Fibroblast of mammary gland (primary cell): ENCODE measurements around the gene CERS3.

Experiments
- DNase-seq: peaks from one replicate; pipeline ENCODE4 v3.0.0-alpha.2; 2010; ENCODE audit warnings: low read depth
- H3K4me3 ChIP-seq: 2 replicates; pipeline ENCODE4 v1.5.1; 2011; ENCODE audit warnings: low read depth, mild to moderate bottlenecking, low read length, moderate library complexity; ENCODE audit not compliant: control insufficient read depth
- TF ChIP-seq, protein P1 (sequence below): conservative IDR thresholded peaks from 2 replicates; pipeline ENCODE4 v1.5.1; 2011; ENCODE audit warnings: low read depth, low read length, inconsistent platforms; ENCODE audit not compliant: control insufficient read depth, insufficient read depth

CERS3 gene

DNA sequence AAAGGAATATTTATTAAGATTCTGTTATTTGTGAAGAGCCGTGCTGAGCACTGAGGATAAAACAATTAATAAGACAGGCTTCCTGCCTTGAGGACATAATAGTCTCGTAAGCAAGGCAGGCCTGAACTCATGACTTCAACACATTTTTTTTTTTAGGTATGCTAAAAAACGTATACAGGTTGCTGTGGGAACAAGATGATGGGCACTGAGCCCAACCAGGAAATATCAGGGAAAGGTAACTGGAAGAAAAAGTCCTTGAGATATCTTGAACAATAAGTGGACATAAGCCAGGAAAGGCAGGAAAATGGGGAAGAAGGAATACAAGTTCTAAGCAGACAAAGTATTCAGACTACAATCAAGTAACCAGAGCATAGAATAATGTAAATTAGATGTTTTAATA lies 26.1 kb downstream of the CERS3 start:
- TF ChIP-seq, protein P1, sequence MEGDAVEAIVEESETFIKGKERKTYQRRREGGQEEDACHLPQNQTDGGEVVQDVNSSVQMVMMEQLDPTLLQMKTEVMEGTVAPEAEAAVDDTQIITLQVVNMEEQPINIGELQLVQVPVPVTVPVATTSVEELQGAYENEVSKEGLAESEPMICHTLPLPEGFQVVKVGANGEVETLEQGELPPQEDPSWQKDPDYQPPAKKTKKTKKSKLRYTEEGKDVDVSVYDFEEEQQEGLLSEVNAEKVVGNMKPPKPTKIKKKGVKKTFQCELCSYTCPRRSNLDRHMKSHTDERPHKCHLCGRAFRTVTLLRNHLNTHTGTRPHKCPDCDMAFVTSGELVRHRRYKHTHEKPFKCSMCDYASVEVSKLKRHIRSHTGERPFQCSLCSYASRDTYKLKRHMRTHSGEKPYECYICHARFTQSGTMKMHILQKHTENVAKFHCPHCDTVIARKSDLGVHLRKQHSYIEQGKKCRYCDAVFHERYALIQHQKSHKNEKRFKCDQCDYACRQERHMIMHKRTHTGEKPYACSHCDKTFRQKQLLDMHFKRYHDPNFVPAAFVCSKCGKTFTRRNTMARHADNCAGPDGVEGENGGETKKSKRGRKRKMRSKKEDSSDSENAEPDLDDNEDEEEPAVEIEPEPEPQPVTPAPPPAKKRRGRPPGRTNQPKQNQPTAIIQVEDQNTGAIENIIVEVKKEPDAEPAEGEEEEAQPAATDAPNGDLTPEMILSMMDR = no peak
- no peak for DNase-seq
- H3K4me3 ChIP-seq = no peak overlapping the region

GRCh38 chr15:100501117-100501516 lies 27.6 kb downstream of the CERS3 start:
- H3K4me3 ChIP-seq = no peak overlapping the region
- DNase-seq = no peak
- TF ChIP-seq, protein P1 = no peak

DNA sequence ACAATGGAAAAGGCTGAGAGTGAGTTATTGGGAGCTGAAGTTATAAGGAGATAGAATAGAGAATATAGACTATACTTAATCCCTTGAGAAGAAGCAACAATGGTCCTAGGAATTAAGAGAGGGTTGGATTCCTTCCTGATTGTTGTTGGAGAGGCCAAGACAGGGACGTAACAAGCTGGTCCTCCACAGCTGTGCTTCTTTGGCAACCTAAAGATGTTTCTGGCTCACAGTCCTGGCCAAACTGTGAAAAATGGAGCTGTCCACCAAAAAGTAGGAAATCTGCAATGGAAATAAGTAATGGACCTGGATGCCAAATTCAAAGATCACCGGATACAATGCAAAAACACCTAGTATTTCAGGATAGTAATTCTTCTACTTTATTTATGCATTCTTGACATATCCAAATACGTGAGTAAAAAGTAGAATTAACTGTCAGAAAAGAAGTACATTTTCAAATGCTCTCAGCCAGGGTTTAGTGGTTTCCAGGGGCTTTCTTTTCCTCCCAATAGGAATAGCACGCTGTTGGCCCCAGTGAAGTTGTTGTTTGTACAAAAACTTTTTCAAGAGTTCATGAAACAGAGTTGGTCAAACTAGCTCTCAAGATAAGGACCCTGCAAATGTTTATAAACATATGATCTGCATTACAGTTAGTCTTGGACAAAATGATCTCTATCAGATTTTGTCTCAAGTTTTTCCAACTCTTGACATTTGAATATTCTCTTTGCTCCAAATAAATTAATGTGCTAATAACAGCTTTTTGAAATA lies 28.3 kb downstream of the CERS3 start:
- TF ChIP-seq, protein P1 = no peak

DNA sequence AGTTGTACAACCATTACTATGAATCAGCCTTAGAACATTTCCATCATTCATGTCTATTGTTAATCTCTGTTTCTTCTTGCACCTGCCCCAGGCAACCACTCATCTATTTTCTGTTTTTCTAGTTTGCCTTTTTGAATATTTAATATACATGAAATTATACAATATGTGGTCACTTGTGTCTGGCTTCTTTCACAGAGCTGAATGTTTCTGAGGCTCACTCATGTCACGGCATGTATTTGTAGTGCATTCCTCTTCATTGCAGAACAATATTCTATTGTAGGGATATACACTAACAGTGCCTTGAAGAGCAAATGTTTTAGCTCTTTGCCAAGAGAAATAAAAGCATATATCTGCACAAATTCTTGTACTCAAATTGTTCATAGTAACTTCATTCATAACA lies 32.9 kb downstream of the CERS3 start:
- TF ChIP-seq, protein P1 = no peak
- H3K4me3 ChIP-seq = no peak overlapping the region
- no peak for DNase-seq

More for the DNA sequence above, 28.3 kb downstream of the CERS3 start:
- no peak overlapping the region for H3K4me3 ChIP-seq
- DNase-seq = no peak

GRCh38 chr15:100493213-100493612 lies 35.5 kb downstream of the CERS3 start:
- no peak overlapping the region for H3K4me3 ChIP-seq
- no peak for DNase-seq
- TF ChIP-seq, protein P1 = no peak

- DNase-seq = no peak
- TF ChIP-seq, protein P1 = no peak
- no peak overlapping the region for H3K4me3 ChIP-seq
Observed at GRCh38 chr15:100484443-100484842, 44.3 kb downstream of the CERS3 start.
